Psoas muscle (tissue), 8 donors: ENCODE results near the gene ZNF414. TPM values are rescaled to one million over a fixed set of nuclear protein-coding genes. Genes with fewer than 3 reads are reported as not detected.

ENCODE experiments used
- ATAC-seq, 4 donors: fragments of 200-7000 bp; cut with Tn5 transposase; one replicate each; pipeline ENCODE4 v1.9.1; 2020; ENCODE audit warnings: moderate library complexity in 3 of 4, mild to moderate bottlenecking in 2 of 4
- DNase-seq, 2 donors: peaks; one replicate each; pipeline ENCODE4 v3.0.0-alpha.2; 2020
- H3K27ac ChIP-seq: fragments of 200-600 bp; one replicate; pipeline ENCODE4 v1.8.0; 2022
- H3K27me3 ChIP-seq, 3 donors: fragments of 200-600 bp in 1 of 3; one replicate each; pipeline versions ENCODE4 v1.6.1 to v1.8.0; 2013 to 2022; ENCODE audit warnings: low read length in 2 of 3, mild to moderate bottlenecking in 2 of 3, moderate library complexity in 1 of 3; ENCODE audit not compliant: insufficient read depth in 3 of 3
- H3K36me3 ChIP-seq, 2 donors: fragments of 200-600 bp in 1 of 2; one replicate each; pipeline versions ENCODE4 v1.6.1 to v1.8.0; 2013 to 2022; ENCODE audit warnings: low read depth in 1 of 2, mild to moderate bottlenecking in 1 of 2, moderate library complexity in 1 of 2; ENCODE audit not compliant: insufficient read depth in 1 of 2
- H3K4me1 ChIP-seq: fragments of 200-600 bp; one replicate; pipeline ENCODE4 v1.8.0; 2022
- H3K4me3 ChIP-seq: fragments of 200-600 bp; one replicate; pipeline ENCODE4 v1.8.0; 2022; ENCODE audit warnings: mild to moderate bottlenecking
- H3K9me3 ChIP-seq: fragments of 200-600 bp; one replicate; pipeline ENCODE4 v1.8.0; 2022
- CTCF ChIP-seq: fragments of 200-600 bp; IDR thresholded peaks from one replicate; pipeline ENCODE4 v1.8.0; 2022; ENCODE audit warnings: antibody characterized with exemption
- WGBS, 3 donors: extraction: QIAGEN DNeasy Blood & Tissue Kit; methylation state at CpG; one replicate each; pipeline versions ENCODE4 v1.1.6 to v1.1.7; 2013; 5-methylcytosine and 5-hydroxymethylcytosine counted together
- intact Hi-C, 2 donors: fragments of 100-400 bp; cut with DNase I; formaldehyde crosslinking; loops; one replicate each; pipeline versions ENCODE4 v1.11.0 to v1.14.2; 2022
- polyA plus RNA-seq, 3 donors: library from polyadenylated mRNA; stranded (reverse); fragments of 200-250 nt; gene quantifications; one replicate each; pipeline ENCODE4 v1.2.3, GENCODE V29; 2013
- total RNA-seq, 4 donors: library from RNA; stranded (reverse); fragmentation: NEBNext Ultra II Directional in 2 of 4; extraction: Animal tissue kit (Norgen Biotek cat#: 25700) in 2 of 4; gene quantifications; one replicate each; pipeline versions ENCODE4 v1.2.1 to v1.2.4, GENCODE V29; 2021 to 2023
- donor health status: healthy with polysubstance abuse.
- donor health status: DM: no; HTN: no; CAD: no; lungs with moderate emphysema.
- donor health status: Bipolar disorder and iron deficiency.
- donor health status: healthy.
- donor health status: DM: yes; HTN: yes; CAD: no.
- donor health status: DM: no; HTN: no; CAD: no.
- donor health status: DM: no; HTN: no; CAD: no.
- donor health status: DM: yes; HTN: yes; CAD: no.

The ZNF414 gene
- total and polyA plus RNA-seq, 7 donors, result 10.4 to 21.6 (median 17.8) TPM

GRCh38 chr19:8463365-8463764, 50.6 kb downstream of the ZNF414 start:
- peaks cover 54% of the 10 kb centered on the region for H3K4me1 ChIP-seq
- TF ChIP-seq CTCF, result no peak
- 80 to 93% (median 81%) methylated on average over 8 of the region's 8 CpGs for WGBS, 3 donors
- ATAC-seq (no peak), DNase-seq (no peak)
- peaks cover 22 to 50% of the 10 kb centered on the region in 2 donors for H3K36me3 ChIP-seq
- peak overlapping the region; percentile 1 for H3K27ac ChIP-seq
- intact Hi-C loops, result loop anchor here in 1 of 2 donors (5.0 kb wide), 1 partner anchor 106 kb away; no protein-coding TSS in a partner anchor
- H3K9me3 ChIP-seq, result no peaks in the 10 kb centered on the region
- H3K27me3 ChIP-seq, result no peaks in the 10 kb centered on the region
- H3K4me3 ChIP-seq, result no peak overlapping the region

- H3K36me3 ChIP-seq, result peaks cover 21 to 42% of the 10 kb centered on the region in 2 donors
- H3K9me3 ChIP-seq, result no peaks in the 10 kb centered on the region
- ATAC-seq (no peak), DNase-seq (no peak)
- intact Hi-C loops, result loop anchor here in 1 of 2 donors (5.0 kb wide), 1 partner anchor 105 kb away; no protein-coding TSS in a partner anchor
- WGBS, 3 donors, result 27 to 44% (median 30%) methylated on average over 5 of the region's 5 CpGs
- peak overlapping the region; percentile 58 for H3K27ac ChIP-seq
- peak overlapping the region; percentile 11 for H3K4me3 ChIP-seq
- H3K27me3 ChIP-seq, result no peaks in the 10 kb centered on the region
- TF ChIP-seq CTCF, result no peak
- peaks cover 62% of the 10 kb centered on the region for H3K4me1 ChIP-seq
Measured at GRCh38 chr19:8462571-8462970, 51.4 kb downstream of the ZNF414 start.

GRCh38 chr19:8461891-8462290, 52.1 kb downstream of the ZNF414 start:
- peaks cover 69% of the 10 kb centered on the region for H3K4me1 ChIP-seq
- peak overlapping the region; percentile 11 for H3K4me3 ChIP-seq
- TF ChIP-seq CTCF, result no peak
- intact Hi-C loops, result loop anchor here in 1 of 2 donors (5.0 kb wide), 1 partner anchor 105 kb away; no protein-coding TSS in a partner anchor
- 54 to 78% (median 63%) methylated on average over 14 of the region's 14 CpGs for WGBS, 3 donors
- no peaks in the 10 kb centered on the region for H3K9me3 ChIP-seq
- H3K36me3 ChIP-seq, result peaks cover 15 to 37% of the 10 kb centered on the region in 2 donors
- ATAC-seq, result peak in 3 of 4 donors; percentile 25 to 31 (median 29)
- H3K27me3 ChIP-seq, result no peaks in the 10 kb centered on the region
- no peak for DNase-seq
- H3K27ac ChIP-seq, result peak overlapping the region; percentile 58

- H3K4me1 ChIP-seq, result peaks cover 74% of the 10 kb centered on the region
- ATAC-seq, result no peak
- 37 to 62% (median 45%) methylated on average over 3 to 4 of the region's 4 CpGs for WGBS, 3 donors
Measured at GRCh38 chr19:8461376-8461775, 52.6 kb downstream of the ZNF414 start.

More at GRCh38 chr19:8461376-8461775, 52.6 kb downstream of the ZNF414 start:
- DNase-seq, result no peak
- no peak for TF ChIP-seq CTCF
- peaks cover 13 to 37% of the 10 kb centered on the region in 2 donors for H3K36me3 ChIP-seq
- peak overlapping the region; percentile 58 for H3K27ac ChIP-seq
- H3K9me3 ChIP-seq, result no peaks in the 10 kb centered on the region
- no peaks in the 10 kb centered on the region for H3K27me3 ChIP-seq
- intact Hi-C loops, result loop anchor here in 1 of 2 donors (5.0 kb wide), 1 partner anchor 104 kb away; no protein-coding TSS in a partner anchor
- peak overlapping the region; percentile 32 for H3K4me3 ChIP-seq
